Measurements from ENCODE around the gene FEZ2.

The FEZ2 gene

GRCh38 chr2:36572719-36573059, 25.3 kb downstream of the FEZ2 start:
- no peak overlapping the region for H3K9ac ChIP-seq (ENCODE audit: low read depth, low read length)
- no peaks in the 10 kb centered on the region for H3K27me3 ChIP-seq (ENCODE audit: control insufficient read depth, insufficient read depth, low read length)
- no peaks in the 10 kb centered on the region for H3K9me3 ChIP-seq (ENCODE audit: control insufficient read depth, insufficient read depth, low read length)
- no peak overlapping the region for H3K4me3 ChIP-seq (ENCODE audit: low read depth, low read length)
- H3K36me3 ChIP-seq (ENCODE audit: control insufficient read depth, insufficient read depth, low read length) = peaks cover 13% of the 10 kb centered on the region
- H3K27ac ChIP-seq (ENCODE audit: low read depth, low read length) = no peak overlapping the region
- H3K4me1 ChIP-seq (ENCODE audit: control insufficient read depth, insufficient read depth, low read length) = peaks cover 30% of the 10 kb centered on the region; the same call in 1 of the 2 replicates

- H3K4me1 ChIP-seq (ENCODE audit: control insufficient read depth, insufficient read depth, low read length) = peaks cover 31% of the 10 kb centered on the region; the same call in 1 of the 2 replicates
- peaks cover 9% of the 10 kb centered on the region for H3K36me3 ChIP-seq (ENCODE audit: control insufficient read depth, insufficient read depth, low read length)
- no peak overlapping the region for H3K9ac ChIP-seq (ENCODE audit: low read depth, low read length)
- no peaks in the 10 kb centered on the region for H3K27me3 ChIP-seq (ENCODE audit: control insufficient read depth, insufficient read depth, low read length)
- no peaks in the 10 kb centered on the region for H3K9me3 ChIP-seq (ENCODE audit: control insufficient read depth, insufficient read depth, low read length)
- H3K4me3 ChIP-seq (ENCODE audit: low read depth, low read length) = no peak overlapping the region
- H3K27ac ChIP-seq (ENCODE audit: low read depth, low read length) = no peak overlapping the region
Measured at GRCh38 chr2:36572054-36572718, 25.8 kb downstream of the FEZ2 start.

DNA sequence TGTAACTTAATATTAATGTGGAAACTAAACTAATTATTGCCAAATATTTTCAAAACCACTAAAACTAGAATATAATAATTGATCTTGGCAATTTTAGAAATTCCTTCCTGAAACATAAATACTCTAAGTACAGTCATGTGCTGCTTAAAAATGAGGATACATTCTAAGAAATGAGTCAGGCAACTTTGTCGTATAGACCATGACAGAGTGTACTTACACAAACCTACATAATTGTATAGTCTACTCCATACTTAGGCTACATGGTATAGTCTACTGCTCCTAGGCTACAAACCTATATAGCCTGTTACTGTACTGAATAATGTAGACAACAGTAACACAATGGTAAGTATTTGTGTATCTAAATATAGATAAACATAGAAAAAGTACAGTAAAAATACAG, 27.6 kb downstream of the FEZ2 start:
- Histone ChIP-seq H3K27ac (ENCODE audit: low read depth, low read length) (no peak overlapping the region), H3K4me1 (ENCODE audit: control insufficient read depth, insufficient read depth, low read length) (peaks cover 31% of the 10 kb centered on the region; the same call in 1 of the 2 replicates), H3K4me3 (ENCODE audit: low read depth, low read length) (no peak overlapping the region)

DNA sequence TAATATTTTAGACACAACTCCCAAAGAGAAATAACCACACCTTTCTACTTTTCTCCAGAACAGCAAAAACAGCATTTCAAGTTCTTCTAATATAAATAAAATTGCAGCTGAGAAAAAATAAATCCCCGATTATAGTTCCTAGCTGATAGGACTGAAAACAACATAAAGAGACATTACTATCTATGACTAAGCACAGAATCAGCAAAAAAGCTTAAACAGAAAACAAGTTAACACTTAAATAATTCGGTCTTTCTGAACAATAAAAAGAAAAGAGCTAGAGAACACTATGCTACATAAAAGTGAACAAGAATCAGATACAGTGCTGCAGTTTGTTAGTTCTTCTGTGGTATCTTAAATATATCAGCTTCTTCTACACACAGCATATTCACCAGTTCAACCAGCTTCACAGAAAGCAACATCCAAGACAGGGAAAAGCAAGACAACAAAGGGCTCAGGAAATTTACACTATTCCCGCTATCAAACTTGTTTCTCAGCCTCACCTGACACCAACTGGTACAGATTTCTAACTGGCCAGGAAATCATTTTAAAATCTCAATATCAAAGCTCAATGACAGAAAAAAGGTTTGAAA, 28.6 kb downstream of the FEZ2 start:
- Histone ChIP-seq H3K4me3 (ENCODE audit: low read depth, low read length) (no peak overlapping the region), H3K9ac (ENCODE audit: low read depth, low read length) (no peak overlapping the region)

More for the DNA sequence above, 27.6 kb downstream of the FEZ2 start:
- no peak overlapping the region for H3K9ac ChIP-seq (ENCODE audit: low read depth, low read length)
- no peaks in the 10 kb centered on the region for H3K27me3 ChIP-seq (ENCODE audit: control insufficient read depth, insufficient read depth, low read length)
- H3K36me3 ChIP-seq (ENCODE audit: control insufficient read depth, insufficient read depth, low read length) = peaks cover 9% of the 10 kb centered on the region; the same call in 1 of the 2 replicates
- H3K9me3 ChIP-seq (ENCODE audit: control insufficient read depth, insufficient read depth, low read length) = no peaks in the 10 kb centered on the region

DNA sequence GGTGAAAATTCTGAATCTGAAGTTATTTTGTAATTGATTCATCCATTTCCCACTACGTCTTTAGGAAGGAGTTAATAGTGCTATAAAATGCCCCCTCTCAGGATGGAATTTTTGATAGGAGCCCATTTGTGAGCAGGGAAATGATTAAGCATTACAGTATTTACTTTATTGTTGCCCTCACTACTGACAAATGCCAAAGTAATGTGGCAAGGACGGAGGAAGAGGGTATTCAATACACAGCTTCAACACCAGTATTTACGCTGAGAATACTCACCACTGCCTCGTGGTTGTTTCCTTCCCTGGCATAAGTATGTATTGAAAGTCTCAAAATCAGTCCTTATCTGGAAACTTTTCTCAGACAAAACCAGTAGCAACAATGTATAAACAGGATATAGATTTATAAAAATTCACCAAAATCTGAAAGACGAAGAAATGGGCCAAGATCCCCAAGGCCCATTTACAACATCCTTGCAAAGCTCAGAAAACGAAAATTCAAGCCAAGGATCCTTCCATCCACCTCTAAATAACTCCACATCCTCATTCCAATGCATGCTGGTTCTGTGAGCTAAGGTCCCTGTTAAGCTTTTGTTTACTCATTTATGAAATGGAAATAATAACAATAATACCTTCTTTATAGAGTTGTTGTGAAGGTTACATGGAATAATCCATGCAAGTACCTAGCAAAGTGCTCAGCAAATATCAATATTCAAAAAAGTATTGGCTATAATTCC, 29.3 kb downstream of the FEZ2 start:
- H3K27ac ChIP-seq (ENCODE audit: low read depth, low read length) = peak overlapping the region; percentile 36
- H3K36me3 ChIP-seq (ENCODE audit: control insufficient read depth, insufficient read depth, low read length) = peaks cover 9% of the 10 kb centered on the region; the same call in 1 of the 2 replicates
- H3K27me3 ChIP-seq (ENCODE audit: control insufficient read depth, insufficient read depth, low read length) = no peaks in the 10 kb centered on the region
- peaks cover 31% of the 10 kb centered on the region; the same call in 1 of the 2 replicates for H3K4me1 ChIP-seq (ENCODE audit: control insufficient read depth, insufficient read depth, low read length)
- no peak overlapping the region for H3K9ac ChIP-seq (ENCODE audit: low read depth, low read length)
- H3K9me3 ChIP-seq (ENCODE audit: control insufficient read depth, insufficient read depth, low read length) = no peaks in the 10 kb centered on the region
- H3K4me3 ChIP-seq (ENCODE audit: low read depth, low read length) = no peak overlapping the region

More for the DNA sequence above, 28.6 kb downstream of the FEZ2 start:
- peaks cover 31% of the 10 kb centered on the region; the same call in 1 of the 2 replicates for H3K4me1 ChIP-seq (ENCODE audit: control insufficient read depth, insufficient read depth, low read length)
- H3K9me3 ChIP-seq (ENCODE audit: control insufficient read depth, insufficient read depth, low read length) = no peaks in the 10 kb centered on the region
- H3K36me3 ChIP-seq (ENCODE audit: control insufficient read depth, insufficient read depth, low read length) = peaks cover 9% of the 10 kb centered on the region; the same call in 1 of the 2 replicates
- peak overlapping the region; percentile 5 for H3K27ac ChIP-seq (ENCODE audit: low read depth, low read length)
- H3K27me3 ChIP-seq (ENCODE audit: control insufficient read depth, insufficient read depth, low read length) = no peaks in the 10 kb centered on the region

- no peak overlapping the region for H3K9ac ChIP-seq (ENCODE audit: low read depth, low read length)
- H3K27me3 ChIP-seq (ENCODE audit: control insufficient read depth, insufficient read depth, low read length) = no peaks in the 10 kb centered on the region
- H3K4me3 ChIP-seq (ENCODE audit: low read depth, low read length) = no peak overlapping the region
- H3K4me1 ChIP-seq (ENCODE audit: control insufficient read depth, insufficient read depth, low read length) = peaks cover 33% of the 10 kb centered on the region; the same call in 1 of the 2 replicates
- H3K27ac ChIP-seq (ENCODE audit: low read depth, low read length) = no peak overlapping the region
- H3K9me3 ChIP-seq (ENCODE audit: control insufficient read depth, insufficient read depth, low read length) = no peaks in the 10 kb centered on the region
- H3K36me3 ChIP-seq (ENCODE audit: control insufficient read depth, insufficient read depth, low read length) = peaks cover 9% of the 10 kb centered on the region; the same call in 1 of the 2 replicates
Measured at GRCh38 chr2:36567711-36568408, 30.1 kb downstream of the FEZ2 start.

DNA sequence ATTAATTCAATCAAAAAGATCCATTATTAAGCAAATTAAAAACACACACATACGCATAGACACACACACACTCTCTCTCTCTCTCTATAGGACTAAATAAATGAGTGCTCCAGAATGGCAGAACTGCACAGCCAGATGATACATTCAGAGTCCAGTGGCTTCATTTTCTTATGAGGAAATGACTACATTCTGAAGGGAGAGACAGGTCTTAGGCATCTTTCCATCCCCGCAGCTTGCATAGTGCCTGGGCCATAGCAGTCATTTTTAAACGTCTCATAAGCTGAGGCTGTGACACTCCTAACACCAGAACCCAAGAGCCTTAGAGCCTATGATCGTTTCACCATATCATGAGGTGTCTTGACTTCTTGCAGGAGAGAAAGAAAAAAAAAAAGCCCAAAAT, 31.1 kb downstream of the FEZ2 start:
- Histone ChIP-seq H3K4me1 (ENCODE audit: control insufficient read depth, insufficient read depth, low read length) (peaks cover 35% of the 10 kb centered on the region; the same call in 1 of the 2 replicates), H3K27ac (ENCODE audit: low read depth, low read length) (no peak overlapping the region), H3K9me3 (ENCODE audit: control insufficient read depth, insufficient read depth, low read length) (no peaks in the 10 kb centered on the region), H3K27me3 (ENCODE audit: control insufficient read depth, insufficient read depth, low read length) (no peaks in the 10 kb centered on the region), H3K9ac (ENCODE audit: low read depth, low read length) (no peak overlapping the region), H3K4me3 (ENCODE audit: low read depth, low read length) (no peak overlapping the region), H3K36me3 (ENCODE audit: control insufficient read depth, insufficient read depth, low read length) (peaks cover 9% of the 10 kb centered on the region; the same call in 1 of the 2 replicates)

DNA sequence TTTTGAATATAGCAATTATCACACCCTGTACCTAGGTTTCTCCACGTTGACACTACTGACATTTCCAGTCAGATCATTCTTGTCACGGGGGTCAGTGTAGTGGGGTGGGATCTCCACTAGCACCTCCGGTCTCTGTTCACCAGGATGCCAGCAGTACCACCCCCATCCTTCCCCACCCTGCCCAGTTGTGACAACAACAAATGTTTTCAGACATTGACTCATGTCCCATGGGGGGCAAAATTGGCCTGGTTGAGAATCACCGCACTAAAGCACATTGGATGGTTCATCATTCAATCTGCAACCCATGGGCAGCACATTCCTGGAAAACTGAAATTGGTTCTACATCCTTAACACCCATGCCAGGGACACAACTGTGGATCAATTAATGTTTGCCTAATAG, 32.3 kb downstream of the FEZ2 start:
- no peak overlapping the region for H3K9ac ChIP-seq (ENCODE audit: low read depth, low read length)
- peaks cover 46% of the 10 kb centered on the region for H3K4me1 ChIP-seq (ENCODE audit: control insufficient read depth, insufficient read depth, low read length)
- no peak overlapping the region for H3K4me3 ChIP-seq (ENCODE audit: low read depth, low read length)
- H3K27ac ChIP-seq (ENCODE audit: low read depth, low read length) = no peak overlapping the region
- no peaks in the 10 kb centered on the region for H3K9me3 ChIP-seq (ENCODE audit: control insufficient read depth, insufficient read depth, low read length)
- H3K27me3 ChIP-seq (ENCODE audit: control insufficient read depth, insufficient read depth, low read length) = no peaks in the 10 kb centered on the region
- H3K36me3 ChIP-seq (ENCODE audit: control insufficient read depth, insufficient read depth, low read length) = peaks cover 9% of the 10 kb centered on the region; the same call in 1 of the 2 replicates

DNA sequence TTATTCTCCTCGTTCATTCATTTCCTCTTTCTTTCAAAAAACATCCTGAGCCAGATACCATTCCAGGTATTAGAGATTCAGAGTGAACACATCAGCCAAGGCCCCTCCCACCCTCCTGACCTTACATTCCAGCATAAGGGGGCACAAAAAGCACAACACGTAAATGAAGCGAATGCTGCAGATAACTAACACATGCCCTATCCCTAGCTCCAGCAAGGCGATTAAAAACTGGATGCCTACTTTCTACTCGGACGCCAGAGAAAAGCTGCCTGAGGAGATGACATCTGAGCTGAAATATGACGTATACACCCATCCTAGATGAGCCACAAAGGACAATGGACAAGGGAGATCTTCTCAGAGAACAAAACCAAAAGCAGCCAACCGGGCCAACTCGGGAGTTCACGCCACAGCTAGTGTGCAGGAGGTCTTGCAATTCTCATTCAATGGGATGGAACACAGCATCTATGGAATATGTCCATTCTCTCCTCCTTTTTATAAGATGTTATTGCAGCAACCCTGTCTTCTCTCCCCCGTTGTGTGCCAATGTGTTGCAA, 33.5 kb downstream of the FEZ2 start:
- Histone ChIP-seq H3K9ac (ENCODE audit: low read depth, low read length) (no peak overlapping the region), H3K4me3 (ENCODE audit: low read depth, low read length) (no peak overlapping the region), H3K27me3 (ENCODE audit: control insufficient read depth, insufficient read depth, low read length) (no peaks in the 10 kb centered on the region), H3K9me3 (ENCODE audit: control insufficient read depth, insufficient read depth, low read length) (no peaks in the 10 kb centered on the region), H3K36me3 (ENCODE audit: control insufficient read depth, insufficient read depth, low read length) (peaks cover 7% of the 10 kb centered on the region; the same call in 1 of the 2 replicates), H3K27ac (ENCODE audit: low read depth, low read length) (no peak overlapping the region), H3K4me1 (ENCODE audit: control insufficient read depth, insufficient read depth, low read length) (peaks cover 52% of the 10 kb centered on the region)

DNA sequence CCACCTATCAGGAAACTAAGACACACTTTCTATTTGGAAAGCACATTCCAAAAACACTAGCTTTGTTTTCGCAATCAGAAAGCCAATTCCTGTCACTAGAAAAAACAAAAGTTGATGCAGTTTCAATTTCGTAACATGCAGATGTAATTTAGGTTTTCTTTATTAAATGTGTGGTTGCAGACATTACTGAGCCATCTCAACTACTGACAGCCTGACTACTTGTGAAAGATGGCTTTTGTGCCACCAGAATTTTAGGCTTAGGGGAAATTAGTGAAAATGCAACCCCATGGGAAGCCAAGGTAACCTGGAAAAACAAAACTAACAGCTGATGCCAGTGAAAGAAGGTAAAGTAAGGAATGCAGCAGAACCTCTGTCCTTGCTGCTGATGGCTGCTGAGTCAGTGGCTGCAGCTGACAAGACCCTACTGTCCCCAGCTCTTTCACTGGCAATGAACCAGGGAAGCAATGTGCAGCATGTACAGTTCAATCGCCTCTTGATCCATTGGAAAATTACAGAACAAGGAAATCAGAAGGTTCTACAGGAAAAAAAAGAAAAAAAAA, 34.9 kb downstream of the FEZ2 start:
- H3K9ac ChIP-seq (ENCODE audit: low read depth, low read length) = no peak overlapping the region
- H3K27ac ChIP-seq (ENCODE audit: low read depth, low read length) = peak overlapping the region; percentile 40
- H3K4me3 ChIP-seq (ENCODE audit: low read depth, low read length) = no peak overlapping the region

More for the DNA sequence above, 34.9 kb downstream of the FEZ2 start:
- Histone ChIP-seq H3K27me3 (ENCODE audit: control insufficient read depth, insufficient read depth, low read length) (no peaks in the 10 kb centered on the region), H3K4me1 (ENCODE audit: control insufficient read depth, insufficient read depth, low read length) (peaks cover 45% of the 10 kb centered on the region), H3K36me3 (ENCODE audit: control insufficient read depth, insufficient read depth, low read length) (peaks cover 7% of the 10 kb centered on the region; the same call in 1 of the 2 replicates), H3K9me3 (ENCODE audit: control insufficient read depth, insufficient read depth, low read length) (no peaks in the 10 kb centered on the region)
